Measurements from ENCODE around the gene SAMD14. TPM values are rescaled to one million over a fixed set of nuclear protein-coding genes. Genes with fewer than 3 reads are reported as not detected.
A peak's percentile ranks its signal among the peaks of the same experiment; 100 is the strongest.

SAMD14 gene
- total and polyA plus RNA-seq, 10 of the 15 experiments (the other 5 are each of a cell fraction or from before 2014, with no cell fraction given), result 0.06 to 1.7 (median 0.25) TPM; not detected in 3

DNA sequence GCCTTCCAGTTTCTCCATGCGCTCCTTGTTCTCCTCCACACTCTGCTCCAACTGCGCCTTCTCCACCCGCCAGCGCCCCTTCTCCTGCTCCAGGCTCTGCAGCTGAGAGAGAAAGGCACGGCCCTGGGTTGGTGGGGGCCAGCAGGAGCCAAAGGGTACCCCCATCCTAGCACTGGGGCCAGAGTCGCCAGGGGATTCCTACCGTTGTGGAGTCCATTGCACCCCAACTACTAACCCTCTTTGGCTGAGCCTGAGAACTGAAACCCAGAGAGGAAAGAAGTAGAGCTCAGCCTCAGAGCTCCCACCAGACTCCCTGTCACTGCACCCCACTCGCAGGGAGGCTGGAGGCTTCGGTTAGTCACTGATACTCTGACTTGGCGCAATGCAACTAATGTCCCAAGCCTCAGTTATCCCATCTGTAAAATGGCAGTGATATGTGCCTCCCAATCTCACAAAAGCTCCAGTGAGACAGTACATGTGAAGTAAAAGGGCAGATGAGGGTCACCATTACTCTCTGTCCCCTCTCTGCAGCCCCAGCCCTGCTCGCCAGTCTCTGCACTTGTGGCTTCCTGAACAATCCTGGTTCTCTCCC lies 6.2 kb upstream of the SAMD14 start:
- H3K27ac ChIP-seq (ENCODE audit: control insufficient read depth, insufficient read depth), result no peak overlapping the region
- H3K9ac ChIP-seq (ENCODE audit: control insufficient read depth, insufficient read depth, low read length), result no peak overlapping the region
- H3K79me2 ChIP-seq (ENCODE audit: control insufficient read depth, insufficient read depth, low read length), result peaks cover 4% of the 10 kb centered on the region
- intact Hi-C loops (cut with micrococcal nuclease; ENCODE audit: unreplicated experiment) (no loop called here), in situ Hi-C loops (cut with MboI) (no loop called here)
- SMC1A ChIA-PET (ENCODE audit: uncharacterized antibody, unreplicated experiment), result interaction anchor here (0.8 kb wide), 1 partner anchor 26 kb away, joined by 3 read pairs; no protein-coding TSS in a partner anchor
- H3K4me3 ChIP-seq, result no peak overlapping the region
- WGBS (ENCODE audit: insufficient coverage, insufficient replicate concordance, low lambda C conversion rate, missing lambda C conversion rate), result 92% methylated on average over 11 of the region's 11 CpGs
- peaks cover 17% of the 10 kb centered on the region; the same call in 1 of the 2 replicates for H4K20me1 ChIP-seq (ENCODE audit: control insufficient read depth, insufficient read depth)
- H3K27me3 ChIP-seq (replicated peaks in 1 of 2; ENCODE audit: control insufficient read depth in 2 of 2, insufficient read depth in 2 of 2, low read length in 1 of 2), result no peaks in the 10 kb centered on the region
- no TSS peak for BruUV-seq (replicated peaks)
- no peaks in the 10 kb centered on the region for H3K9me3 ChIP-seq (replicated peaks; ENCODE audit: control insufficient read depth, insufficient read depth, low read length)
- RAD21 ChIA-PET (ENCODE audit: unreplicated experiment), result interaction anchor here (0.9 kb wide), 1 partner anchor 27 kb away, joined by 3 read pairs; no protein-coding TSS in a partner anchor
- ATAC-seq (no peak), DNase-seq (ENCODE audit: low read depth, low spot score) (no peak), FAIRE-seq (no peak)
- CTCF ChIA-PET, result interaction anchor here (1.0 to 6.9 kb wide), 3 partner anchors 22 to 43 kb away, joined by 5 to 87 read pairs (median 7); no protein-coding TSS in a partner anchor
- no peak overlapping the region for H3K4me2 ChIP-seq (ENCODE audit: control insufficient read depth, insufficient read depth)
- peaks cover 13% of the 10 kb centered on the region for H3K4me1 ChIP-seq (ENCODE audit: control insufficient read depth, insufficient read depth, low read length)
- H3K36me3 ChIP-seq (ENCODE audit: control insufficient read depth in 2 of 2, insufficient read depth in 2 of 2, low read length in 1 of 2), result peaks cover 46 to 62% of the 10 kb centered on the region in 2 experiments
- POLR2A ChIA-PET, result interaction anchor here (1.1 kb wide), 1 partner anchor 11 kb away, joined by 4 read pairs; no protein-coding TSS in a partner anchor
- 0 out of 2 replicates have a peak, but pooled peaks have one; percentile 8 for TF ChIP-seq POLR2A (IDR thresholded peaks at IDR 0.05; ENCODE audit: low read depth, low read length)
- TF ChIP-seq, protein P1, sequence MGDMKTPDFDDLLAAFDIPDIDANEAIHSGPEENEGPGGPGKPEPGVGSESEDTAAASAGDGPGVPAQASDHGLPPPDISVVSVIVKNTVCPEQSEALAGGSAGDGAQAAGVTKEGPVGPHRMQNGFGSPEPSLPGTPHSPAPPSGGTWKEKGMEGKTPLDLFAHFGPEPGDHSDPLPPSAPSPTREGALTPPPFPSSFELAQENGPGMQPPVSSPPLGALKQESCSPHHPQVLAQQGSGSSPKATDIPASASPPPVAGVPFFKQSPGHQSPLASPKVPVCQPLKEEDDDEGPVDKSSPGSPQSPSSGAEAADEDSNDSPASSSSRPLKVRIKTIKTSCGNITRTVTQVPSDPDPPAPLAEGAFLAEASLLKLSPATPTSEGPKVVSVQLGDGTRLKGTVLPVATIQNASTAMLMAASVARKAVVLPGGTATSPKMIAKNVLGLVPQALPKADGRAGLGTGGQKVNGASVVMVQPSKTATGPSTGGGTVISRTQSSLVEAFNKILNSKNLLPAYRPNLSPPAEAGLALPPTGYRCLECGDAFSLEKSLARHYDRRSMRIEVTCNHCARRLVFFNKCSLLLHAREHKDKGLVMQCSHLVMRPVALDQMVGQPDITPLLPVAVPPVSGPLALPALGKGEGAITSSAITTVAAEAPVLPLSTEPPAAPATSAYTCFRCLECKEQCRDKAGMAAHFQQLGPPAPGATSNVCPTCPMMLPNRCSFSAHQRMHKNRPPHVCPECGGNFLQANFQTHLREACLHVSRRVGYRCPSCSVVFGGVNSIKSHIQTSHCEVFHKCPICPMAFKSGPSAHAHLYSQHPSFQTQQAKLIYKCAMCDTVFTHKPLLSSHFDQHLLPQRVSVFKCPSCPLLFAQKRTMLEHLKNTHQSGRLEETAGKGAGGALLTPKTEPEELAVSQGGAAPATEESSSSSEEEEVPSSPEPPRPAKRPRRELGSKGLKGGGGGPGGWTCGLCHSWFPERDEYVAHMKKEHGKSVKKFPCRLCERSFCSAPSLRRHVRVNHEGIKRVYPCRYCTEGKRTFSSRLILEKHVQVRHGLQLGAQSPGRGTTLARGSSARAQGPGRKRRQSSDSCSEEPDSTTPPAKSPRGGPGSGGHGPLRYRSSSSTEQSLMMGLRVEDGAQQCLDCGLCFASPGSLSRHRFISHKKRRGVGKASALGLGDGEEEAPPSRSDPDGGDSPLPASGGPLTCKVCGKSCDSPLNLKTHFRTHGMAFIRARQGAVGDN (IDR thresholded peaks at IDR 0.05), result no peak
- TF ChIP-seq POLR2AphosphoS5 (IDR thresholded peaks at IDR 0.05; ENCODE audit: low read length), result 0 out of 2 replicates have a peak, but pooled peaks have one; percentile 25
- H2AFZ ChIP-seq (ENCODE audit: control insufficient read depth, low read depth, low read length), result no peak overlapping the region

Measured in GM12878 (cell line).